HG02870 (cell line): ENCODE measurements around the gene CCNL2.
"Not testable (repeated sequence)": the region's sequence is repeated elsewhere in the genome, so short reads cannot be mapped to it uniquely, and the experiment has no call there.

Experiments used
- ATAC-seq: cut with Tn5 transposase; IDR thresholded peaks from one replicate; pipeline ENCODE4 v1.9.1; 2021; ENCODE audit warnings: mild to moderate bottlenecking, moderate library complexity; ENCODE audit not compliant: unreplicated experiment

Gene CCNL2

GRCh38 chr1:1401457-1402010, 2.4 kb upstream of the CCNL2 start:
- no peak for ATAC-seq

GRCh38 chr1:1400576-1401456, 1.7 kb upstream of the CCNL2 start:
- ATAC-seq: no peak

GRCh38 chr1:1399872-1400575, 889 bp upstream of the CCNL2 start:
- peak; percentile 10 for ATAC-seq

GRCh38 chr1:1398677-1399186, 403 bp downstream of the CCNL2 start:
- ATAC-seq: no peak

GRCh38 chr1:1397839-1398523, 1.2 kb downstream of the CCNL2 start:
- no peak for ATAC-seq

- no peak for ATAC-seq
Measured at GRCh38 chr1:1395166-1395565, 4.0 kb downstream of the CCNL2 start.

- ATAC-seq: no peak
Measured at GRCh38 chr1:1394116-1394515, 5.0 kb downstream of the CCNL2 start.

GRCh38 chr1:1393428-1393827, 5.7 kb downstream of the CCNL2 start:
- no peak for ATAC-seq

- ATAC-seq: no peak
Measured at GRCh38 chr1:1393014-1393413, 6.1 kb downstream of the CCNL2 start.

- ATAC-seq: no peak
Measured at GRCh38 chr1:1391225-1391624, 7.9 kb downstream of the CCNL2 start.

GRCh38 chr1:1390675-1391074, 8.5 kb downstream of the CCNL2 start:
- no peak for ATAC-seq

- ATAC-seq: no peak
Measured at GRCh38 chr1:1388078-1388472, 11.1 kb downstream of the CCNL2 start.

- ATAC-seq: no peak
Measured at GRCh38 chr1:1387098-1388077, 11.7 kb downstream of the CCNL2 start.

GRCh38 chr1:1385931-1386330, 13.2 kb downstream of the CCNL2 start:
- no peak for ATAC-seq

- ATAC-seq: not testable (repeated sequence)
Measured at GRCh38 chr1:1385339-1385738, 13.8 kb downstream of the CCNL2 start.

- ATAC-seq: no peak
Measured at GRCh38 chr1:1381294-1381693, 17.8 kb downstream of the CCNL2 start.

- no peak for ATAC-seq
Measured at GRCh38 chr1:1380860-1381259, 18.3 kb downstream of the CCNL2 start.

GRCh38 chr1:1377540-1378205, 21.5 kb downstream of the CCNL2 start:
- ATAC-seq: no peak

- ATAC-seq: no peak
Measured at GRCh38 chr1:1376551-1377226, 22.4 kb downstream of the CCNL2 start.
